Kidney (tissue), 14 donors: ENCODE measurements around the gene NRP1. TPM values are rescaled to one million over a fixed set of nuclear protein-coding genes. Genes with fewer than 3 reads are reported as not detected.

Source experiments
- DNase-seq, 5 donors: peaks; one replicate each; pipeline ENCODE4 v3.0.0-alpha.2; 2013 to 2020
- FAIRE-seq: peaks from 2 replicates; lab custom pipeline; 2012; peaks lifted over from hg19 to GRCh38; lab: Jason Lieb, UNC
- H3K27ac ChIP-seq, 2 donors: one replicate each; pipeline ENCODE4 v1.7.0; 2013; ENCODE audit warnings: low read depth in 2 of 2, low read length in 2 of 2, inconsistent platforms in 1 of 2
- H3K27me3 ChIP-seq: one replicate; pipeline ENCODE4 v1.7.1; 2013; ENCODE audit warnings: low read length, inconsistent platforms; ENCODE audit not compliant: control insufficient read depth, insufficient read depth
- H3K36me3 ChIP-seq, 3 donors: one replicate each; pipeline versions ENCODE4 v1.7.0 to v1.7.1; 2013; ENCODE audit warnings: low read length in 3 of 3, control low read depth in 1 of 3, inconsistent platforms in 1 of 3; ENCODE audit not compliant: insufficient read depth in 3 of 3, control insufficient read depth in 2 of 3
- H3K4me1 ChIP-seq, 3 donors: one replicate each; pipeline versions ENCODE4 v1.7.0 to v1.7.1; 2013; ENCODE audit warnings: low read length in 3 of 3, inconsistent platforms in 1 of 3, low read depth in 1 of 3; ENCODE audit not compliant: control insufficient read depth in 2 of 3, insufficient read depth in 2 of 3
- H3K4me3 ChIP-seq, 3 donors: one replicate each; pipeline versions ENCODE4 v1.7.0 to v1.8.1; 2013; ENCODE audit warnings: low read length in 3 of 3, control low read depth in 1 of 3, inconsistent platforms in 1 of 3
- H3K9ac ChIP-seq, 3 donors: one replicate each; pipeline versions ENCODE4 v1.7.0 to v1.7.1; 2013; ENCODE audit warnings: low read length in 3 of 3, control low read depth in 1 of 3, inconsistent platforms in 1 of 3
- H3K9me3 ChIP-seq, 3 donors: one replicate each; pipeline versions ENCODE4 v1.7.0 to v1.7.1; 2013; ENCODE audit warnings: low read length in 3 of 3, control low read depth in 1 of 3, inconsistent platforms in 1 of 3; ENCODE audit not compliant: control insufficient read depth in 2 of 3, insufficient read depth in 1 of 3
- CTCF ChIP-seq: IDR thresholded peaks from 3 replicates; pipeline ENCODE4 v1.5.1; 2012; ENCODE audit warnings: mild to moderate bottlenecking, moderate library complexity, borderline replicate concordance; ENCODE audit not compliant: insufficient read depth; ENCODE audit errors: extremely low read depth
- intact Hi-C: fragments of 100-400 bp; cut with DNase I; formaldehyde crosslinking; loops from one replicate; pipeline ENCODE4 v1.11.1; 2022
- polyA plus RNA-seq: library from polyadenylated mRNA; stranded (reverse); fragments of 350-450 nt; fragmentation: Illumina TruSeq; extraction: RNeasy Lipid Tissue Mini Kit (QIAGEN cat#74804); gene quantifications from one replicate; pipeline ENCODE4 v1.2.3, GENCODE V29; 2014; ENCODE audit warnings: low read depth, low replicate concordance; ENCODE audit not compliant: insufficient read depth
- total RNA-seq: library from RNA; stranded (reverse); fragmentation: NEBNext Ultra II Directional; extraction: Animal tissue kit (Norgen Biotek cat#: 25700); gene quantifications from one replicate; pipeline ENCODE4 v1.2.1, GENCODE V29; 2021
- donor health status: control.
- donor health status: control.
- donor health status: control.
- donor health status: control.
- donor health status: control.
- donor health status: DM: yes; HTN: yes; CAD: no.
- donor health status: Normal renal cell carcinoma (clear cell type).

Gene NRP1
- total and polyA plus RNA-seq, 2 donors from 2014 or later, result 40.5 to 243 TPM

- H3K9me3 ChIP-seq, result no peaks in the 10 kb centered on the region
- H3K4me3 ChIP-seq, result no peak overlapping the region
- no peak for TF ChIP-seq CTCF
- no peak overlapping the region for H3K27ac ChIP-seq
- intact Hi-C loops, result no loop called here
- peaks cover 3 to 13% (median 10%) of the 10 kb centered on the region in 3 donors for H3K4me1 ChIP-seq
- no peak overlapping the region for H3K9ac ChIP-seq
- H3K27me3 ChIP-seq, result no peaks in the 10 kb centered on the region
- peaks cover 4 to 23% (median 6%) of the 10 kb centered on the region in 3 donors for H3K36me3 ChIP-seq
- no peak for FAIRE-seq
- DNase-seq, result no peak
Measured at GRCh38 chr10:33190406-33190805, 144.1 kb downstream of the NRP1 start.

- TF ChIP-seq CTCF, result no peak
- Histone ChIP-seq H3K9me3 (no peaks in the 10 kb centered on the region), H3K9ac (no peak overlapping the region), H3K27ac (no peak overlapping the region), H3K27me3 (no peaks in the 10 kb centered on the region), H3K4me1 (peaks cover 3 to 13% (median 8%) of the 10 kb centered on the region in 3 donors), H3K36me3 (peaks cover 6 to 27% (median 9%) of the 10 kb centered on the region in 3 donors), H3K4me3 (no peak overlapping the region)
- DNase-seq (no peak), FAIRE-seq (no peak)
- intact Hi-C loops, result no loop called here
Measured at GRCh38 chr10:33189808-33190207, 144.7 kb downstream of the NRP1 start.

- Histone ChIP-seq H3K27me3 (no peaks in the 10 kb centered on the region), H3K4me3 (no peak overlapping the region), H3K36me3 (peaks cover 6 to 27% (median 10%) of the 10 kb centered on the region in 3 donors), H3K9me3 (no peaks in the 10 kb centered on the region), H3K9ac (no peak overlapping the region), H3K4me1 (peaks cover 3 to 9% (median 8%) of the 10 kb centered on the region in 3 donors), H3K27ac (no peak overlapping the region)
- FAIRE-seq (no peak), DNase-seq (peak in 3 of 5 donors; percentile 59 to 81 (median 71))
- intact Hi-C loops, result no loop called here
- no peak for TF ChIP-seq CTCF
Measured at GRCh38 chr10:33189363-33189762, 145.1 kb downstream of the NRP1 start.
